GM10248 (cell line): ENCODE results near the gene CDK15.

ENCODE experiments used
- CTCF ChIA-PET: fragments of 300-600 bp; sonication (Branson Sonifier 250); formaldehyde crosslinking; extraction: SDS; loops from one replicate; lab custom pipeline; 2021; ENCODE audit warnings: antibody characterized with exemption; lab: Yijun Ruan, JAX
- POLR2A ChIA-PET: fragments of 350-650 bp; sonication (Branson Sonifier 250); formaldehyde crosslinking; extraction: SDS; loops from one replicate; lab custom pipeline; 2020; ENCODE audit warnings: antibody characterized with exemption; lab: Yijun Ruan, JAX
- DNase-seq: peaks from one replicate; pipeline ENCODE4 v3.0.0; 2012; ENCODE audit errors: extremely low spot score
- TF ChIP-seq, protein P1 (sequence below): IDR thresholded peaks from 2 replicates; pipeline ENCODE4 v1.5.1; 2012; ENCODE audit warnings: mild to moderate bottlenecking, low read depth; ENCODE audit errors: extremely low read depth, missing control alignments, control extremely low read depth

CDK15 gene

DNA sequence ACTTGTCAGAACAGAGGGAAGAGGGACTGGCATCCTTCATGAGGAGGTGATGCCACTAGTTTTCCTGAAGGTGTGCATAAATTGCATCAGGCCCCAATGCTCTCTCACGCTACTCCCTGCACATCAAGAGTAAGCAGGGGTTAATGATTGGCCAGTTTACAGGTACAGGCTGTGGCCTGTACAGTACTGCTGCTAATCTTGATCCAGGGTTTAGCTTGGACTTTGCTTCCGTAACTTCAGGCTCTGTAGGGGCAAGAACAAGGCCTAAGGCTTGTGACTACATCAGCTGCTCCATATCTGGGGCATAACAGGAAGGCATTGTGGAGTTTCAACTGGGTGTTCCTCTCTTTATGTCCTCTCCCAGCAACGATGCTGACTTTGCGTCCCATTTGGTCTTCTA lies 130.5 kb downstream of the CDK15 start:
- ChIA-PET POLR2A (no interaction called here), CTCF (interaction anchor here (2.8 kb wide), 1 partner anchor 21 kb away, joined by 7 read pairs; no protein-coding TSS in a partner anchor)
- TF ChIP-seq, protein P1, sequence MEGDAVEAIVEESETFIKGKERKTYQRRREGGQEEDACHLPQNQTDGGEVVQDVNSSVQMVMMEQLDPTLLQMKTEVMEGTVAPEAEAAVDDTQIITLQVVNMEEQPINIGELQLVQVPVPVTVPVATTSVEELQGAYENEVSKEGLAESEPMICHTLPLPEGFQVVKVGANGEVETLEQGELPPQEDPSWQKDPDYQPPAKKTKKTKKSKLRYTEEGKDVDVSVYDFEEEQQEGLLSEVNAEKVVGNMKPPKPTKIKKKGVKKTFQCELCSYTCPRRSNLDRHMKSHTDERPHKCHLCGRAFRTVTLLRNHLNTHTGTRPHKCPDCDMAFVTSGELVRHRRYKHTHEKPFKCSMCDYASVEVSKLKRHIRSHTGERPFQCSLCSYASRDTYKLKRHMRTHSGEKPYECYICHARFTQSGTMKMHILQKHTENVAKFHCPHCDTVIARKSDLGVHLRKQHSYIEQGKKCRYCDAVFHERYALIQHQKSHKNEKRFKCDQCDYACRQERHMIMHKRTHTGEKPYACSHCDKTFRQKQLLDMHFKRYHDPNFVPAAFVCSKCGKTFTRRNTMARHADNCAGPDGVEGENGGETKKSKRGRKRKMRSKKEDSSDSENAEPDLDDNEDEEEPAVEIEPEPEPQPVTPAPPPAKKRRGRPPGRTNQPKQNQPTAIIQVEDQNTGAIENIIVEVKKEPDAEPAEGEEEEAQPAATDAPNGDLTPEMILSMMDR = no peak
- no peak for DNase-seq

DNA sequence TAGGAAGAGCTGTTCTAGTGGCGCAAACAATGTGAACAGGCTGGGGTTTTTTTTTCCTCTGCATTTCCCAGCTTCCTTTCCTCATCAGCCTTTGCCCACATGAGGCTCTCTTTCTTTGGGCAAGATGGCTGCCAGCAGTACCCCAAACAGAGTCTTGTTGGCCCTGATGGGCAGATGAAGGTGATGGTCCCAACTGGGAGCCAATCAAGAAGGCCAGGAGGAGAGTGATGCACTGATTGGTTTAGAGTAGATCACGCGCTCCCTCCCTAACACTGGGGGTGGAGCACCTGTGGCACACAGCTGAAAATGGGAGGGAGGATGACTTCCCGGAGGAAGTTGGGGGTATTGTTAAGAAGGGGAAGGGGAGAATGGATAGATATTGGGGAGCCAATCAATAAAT lies 131.0 kb downstream of the CDK15 start:
- ChIA-PET POLR2A (no interaction called here), CTCF (interaction anchor here (2.8 kb wide), 1 partner anchor 21 kb away, joined by 7 read pairs; no protein-coding TSS in a partner anchor)
- TF ChIP-seq, protein P1 = no peak
- no peak for DNase-seq

- CTCF ChIA-PET = interaction anchor here (2.8 kb wide), 1 partner anchor 22 kb away, joined by 7 read pairs; no protein-coding TSS in a partner anchor
- POLR2A ChIA-PET = no interaction called here
- TF ChIP-seq, protein P1 = no peak
- DNase-seq = no peak
Measured at GRCh38 chr2:201938156-201938775, 131.9 kb downstream of the CDK15 start.

DNA sequence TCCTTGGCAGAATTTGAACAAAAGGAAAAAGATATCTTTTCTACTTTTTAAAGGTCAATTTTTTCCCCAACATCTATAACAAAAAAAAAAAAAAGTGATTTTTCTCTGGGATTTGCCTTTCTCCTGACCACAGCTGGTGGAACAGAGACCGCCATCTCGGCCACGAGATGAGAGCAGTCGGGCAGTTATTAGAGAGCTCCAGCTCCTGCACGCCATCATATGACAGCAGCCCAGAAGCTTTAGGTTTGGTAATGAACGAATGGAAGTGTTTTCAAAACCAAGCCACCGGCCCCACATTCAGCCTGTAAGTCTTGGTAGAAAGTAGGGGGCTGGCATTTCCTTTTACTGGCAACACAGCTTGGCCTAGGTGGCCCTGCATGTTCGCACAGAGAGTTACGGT lies 132.4 kb downstream of the CDK15 start:
- TF ChIP-seq, protein P1 = no peak
- ChIA-PET CTCF (no interaction called here), POLR2A (no interaction called here)
- no peak for DNase-seq

DNA sequence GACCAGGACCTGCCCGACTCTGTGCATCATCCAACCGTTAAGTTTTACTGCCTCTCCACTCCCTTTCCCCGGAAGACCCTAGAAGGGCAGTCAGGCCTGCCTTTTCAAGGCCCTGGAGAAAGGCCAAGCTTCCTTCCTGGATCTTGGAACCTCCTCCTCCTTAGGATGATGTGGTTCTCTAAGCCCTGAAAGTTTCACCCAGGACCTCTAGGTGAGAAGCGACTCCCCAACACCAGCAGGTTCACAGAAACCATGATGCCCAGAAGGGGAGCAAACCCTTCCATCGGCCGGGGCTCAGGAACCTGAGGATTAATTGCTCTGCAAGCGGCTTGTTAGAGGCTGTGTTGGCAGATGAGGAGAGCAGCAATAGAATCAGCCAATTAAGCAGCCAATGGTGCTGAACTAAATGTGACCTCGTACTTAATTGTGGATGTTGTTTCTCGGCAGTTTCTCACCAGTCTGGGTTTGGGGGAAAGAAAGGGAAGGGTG lies 133.2 kb downstream of the CDK15 start:
- ChIA-PET CTCF (no interaction called here), POLR2A (no interaction called here)
- TF ChIP-seq, protein P1 = no peak
- no peak for DNase-seq

DNA sequence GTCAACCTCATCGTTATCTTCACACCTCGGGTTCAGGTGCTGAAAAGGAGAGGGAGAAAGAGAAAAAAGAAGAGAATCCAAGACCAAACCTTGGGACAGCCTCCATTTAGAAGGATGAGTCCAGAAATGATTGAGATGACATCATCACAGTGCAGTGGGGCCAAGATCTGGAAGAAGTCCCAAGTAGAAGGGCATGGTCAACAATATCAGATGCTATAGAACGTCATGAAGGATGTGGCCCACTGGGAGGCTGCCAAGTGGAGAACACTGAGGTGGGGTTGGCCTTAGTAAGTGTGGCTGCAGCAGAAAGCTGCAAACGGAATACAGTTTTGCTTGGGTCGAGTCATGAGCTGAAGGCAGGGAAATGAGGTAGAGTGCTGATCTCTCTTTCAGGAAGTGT lies 136.2 kb downstream of the CDK15 start:
- POLR2A ChIA-PET = no interaction called here
- DNase-seq = no peak
- CTCF ChIA-PET = interaction anchor here (1.5 kb wide), 1 partner anchor 12 kb away, joined by 4 read pairs; no protein-coding TSS in a partner anchor
- TF ChIP-seq, protein P1 = no peak
